ENCODE measurements around the gene PRR14. TPM values are rescaled to one million over a fixed set of nuclear protein-coding genes. Genes with fewer than 3 reads are reported as not detected.

Gene PRR14
- total and polyA plus RNA-seq, 8 donors = 9.0 to 123 (median 79.6) TPM

DNA sequence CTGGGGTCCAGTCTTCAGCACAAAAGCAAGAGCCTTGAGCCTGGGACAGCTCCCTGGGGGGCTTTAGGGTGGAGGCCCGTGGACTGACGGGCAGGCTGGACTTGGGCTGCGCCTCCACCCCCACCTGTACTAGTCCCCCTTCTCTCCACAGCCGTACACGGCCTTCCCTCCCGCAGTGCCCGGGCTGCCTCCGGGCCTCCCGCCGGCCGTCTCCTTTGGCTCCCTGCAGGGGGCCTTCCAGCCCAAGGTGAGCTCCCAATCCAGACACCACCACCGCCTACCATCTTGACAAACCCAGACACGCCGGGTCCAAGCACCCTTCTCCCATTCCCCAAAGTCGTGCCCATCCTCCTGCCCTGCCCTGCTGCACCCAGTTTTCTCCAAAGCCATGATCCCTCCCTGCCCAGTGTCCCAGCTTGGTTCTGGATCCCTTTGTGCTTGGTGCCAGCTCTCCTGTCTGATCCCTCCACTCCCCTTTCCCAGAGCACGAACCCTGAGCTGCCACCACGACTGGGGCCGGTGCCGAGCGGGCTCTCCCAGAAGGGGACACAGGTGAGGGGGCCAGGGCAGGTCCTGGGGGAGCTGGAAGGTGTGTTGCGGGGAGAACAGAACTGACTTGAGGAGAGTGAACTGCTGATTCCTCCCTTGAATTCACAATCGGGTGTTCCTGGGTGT, 14.5 kb downstream of the PRR14 start:
- Histone ChIP-seq H3K9me3 (no peaks in the 10 kb centered on the region), H3K4me1 (peaks cover 28 to 57% (median 48%) of the 10 kb centered on the region in 4 donors), H3K4me3 (no peak overlapping the region), H3K27me3 (no peaks in the 10 kb centered on the region), H3K36me3 (peaks cover 80 to 99% (median 97%) of the 10 kb centered on the region in 4 donors), H3K27ac (no peak overlapping the region)
- WGBS, 5 donors = 80 to 87% (median 83%) methylated on average over 18 to 22 of the region's 22 CpGs
- intact Hi-C loops (cut with DNase I; ENCODE audit: low total_unique reads) = no loop called here
- TF ChIP-seq EP300 (IDR thresholded peaks at IDR 0.05) = no peak
- DNase-seq = no peak

DNA sequence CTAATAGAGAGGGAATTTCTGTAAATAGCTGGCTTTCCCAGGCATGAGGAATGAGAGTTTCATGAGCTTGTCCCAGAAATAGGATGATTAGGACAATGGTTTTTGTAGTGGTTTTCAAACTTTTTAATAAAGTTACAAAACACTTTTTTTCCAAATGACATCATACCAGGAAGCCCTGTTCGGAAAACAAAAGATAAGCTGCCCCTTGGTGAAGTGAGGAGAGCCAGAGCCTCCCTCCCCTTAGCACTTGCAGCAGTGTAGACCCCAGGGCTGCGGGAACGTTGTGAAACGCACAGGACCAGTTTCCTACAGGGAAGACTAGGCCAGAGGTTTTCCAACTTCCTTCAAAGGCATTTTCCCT, 15.1 kb downstream of the PRR14 start:
- H3K9me3 ChIP-seq = no peaks in the 10 kb centered on the region
- H3K4me1 ChIP-seq = peaks cover 23 to 52% (median 43%) of the 10 kb centered on the region in 4 donors
- 52 to 76% (median 66%) methylated on average over 4 of the region's 4 CpGs for WGBS, 5 donors
- no peaks in the 10 kb centered on the region for H3K27me3 ChIP-seq
- H3K4me3 ChIP-seq = no peak overlapping the region
- H3K27ac ChIP-seq = no peak overlapping the region
- no peak for DNase-seq
- intact Hi-C loops (cut with DNase I; ENCODE audit: low total_unique reads) = no loop called here
- peaks cover 80 to 100% (median 100%) of the 10 kb centered on the region in 4 donors for H3K36me3 ChIP-seq
- TF ChIP-seq POLR2AphosphoS5 (IDR thresholded peaks at IDR 0.05) (no peak), EP300 (IDR thresholded peaks at IDR 0.05) (no peak), POLR2A (IDR thresholded peaks at IDR 0.05) (no peak)
- TF ChIP-seq, protein P1, sequence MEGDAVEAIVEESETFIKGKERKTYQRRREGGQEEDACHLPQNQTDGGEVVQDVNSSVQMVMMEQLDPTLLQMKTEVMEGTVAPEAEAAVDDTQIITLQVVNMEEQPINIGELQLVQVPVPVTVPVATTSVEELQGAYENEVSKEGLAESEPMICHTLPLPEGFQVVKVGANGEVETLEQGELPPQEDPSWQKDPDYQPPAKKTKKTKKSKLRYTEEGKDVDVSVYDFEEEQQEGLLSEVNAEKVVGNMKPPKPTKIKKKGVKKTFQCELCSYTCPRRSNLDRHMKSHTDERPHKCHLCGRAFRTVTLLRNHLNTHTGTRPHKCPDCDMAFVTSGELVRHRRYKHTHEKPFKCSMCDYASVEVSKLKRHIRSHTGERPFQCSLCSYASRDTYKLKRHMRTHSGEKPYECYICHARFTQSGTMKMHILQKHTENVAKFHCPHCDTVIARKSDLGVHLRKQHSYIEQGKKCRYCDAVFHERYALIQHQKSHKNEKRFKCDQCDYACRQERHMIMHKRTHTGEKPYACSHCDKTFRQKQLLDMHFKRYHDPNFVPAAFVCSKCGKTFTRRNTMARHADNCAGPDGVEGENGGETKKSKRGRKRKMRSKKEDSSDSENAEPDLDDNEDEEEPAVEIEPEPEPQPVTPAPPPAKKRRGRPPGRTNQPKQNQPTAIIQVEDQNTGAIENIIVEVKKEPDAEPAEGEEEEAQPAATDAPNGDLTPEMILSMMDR (IDR thresholded peaks at IDR 0.05) = no peak

DNA sequence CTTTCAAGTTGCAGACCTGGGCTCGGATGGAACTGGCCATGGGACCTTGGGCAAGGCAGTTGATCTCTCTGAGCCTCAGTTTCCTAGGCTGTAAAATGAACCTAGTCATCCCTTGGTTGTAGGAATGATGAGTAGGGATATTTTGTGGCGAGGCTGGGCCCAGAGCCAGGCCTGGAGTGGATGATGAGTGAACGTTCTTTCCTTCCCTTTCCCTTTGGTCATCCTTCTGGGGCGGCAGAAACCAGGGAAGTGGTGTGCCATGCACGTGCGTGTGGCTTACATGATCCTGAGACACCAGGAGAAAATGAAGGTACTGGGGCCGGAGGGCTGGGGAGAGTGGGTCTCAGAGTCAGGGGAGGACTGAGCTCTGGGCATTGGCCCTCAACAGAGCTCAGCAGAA, 15.9 kb downstream of the PRR14 start:
- no peak for TF ChIP-seq EP300 (IDR thresholded peaks at IDR 0.05)
- no peak for TF ChIP-seq POLR2A (IDR thresholded peaks at IDR 0.05)
- TF ChIP-seq, protein P1 (IDR thresholded peaks at IDR 0.05) = no peak
- no peak for TF ChIP-seq POLR2AphosphoS5 (IDR thresholded peaks at IDR 0.05)
- H3K4me1 ChIP-seq = peaks cover 14 to 43% (median 35%) of the 10 kb centered on the region in 4 donors
- DNase-seq = no peak
- peaks cover 80 to 100% (median 95%) of the 10 kb centered on the region in 4 donors for H3K36me3 ChIP-seq
- no peak overlapping the region for H3K4me3 ChIP-seq
- intact Hi-C loops (cut with DNase I; ENCODE audit: low total_unique reads) = no loop called here
- H3K9me3 ChIP-seq = no peaks in the 10 kb centered on the region
- no peak overlapping the region for H3K27ac ChIP-seq
- 80 to 90% (median 83%) methylated on average over 5 to 7 of the region's 7 CpGs for whole genome bisulfite sequencing, 5 donors
- no peaks in the 10 kb centered on the region for H3K27me3 ChIP-seq

DNA sequence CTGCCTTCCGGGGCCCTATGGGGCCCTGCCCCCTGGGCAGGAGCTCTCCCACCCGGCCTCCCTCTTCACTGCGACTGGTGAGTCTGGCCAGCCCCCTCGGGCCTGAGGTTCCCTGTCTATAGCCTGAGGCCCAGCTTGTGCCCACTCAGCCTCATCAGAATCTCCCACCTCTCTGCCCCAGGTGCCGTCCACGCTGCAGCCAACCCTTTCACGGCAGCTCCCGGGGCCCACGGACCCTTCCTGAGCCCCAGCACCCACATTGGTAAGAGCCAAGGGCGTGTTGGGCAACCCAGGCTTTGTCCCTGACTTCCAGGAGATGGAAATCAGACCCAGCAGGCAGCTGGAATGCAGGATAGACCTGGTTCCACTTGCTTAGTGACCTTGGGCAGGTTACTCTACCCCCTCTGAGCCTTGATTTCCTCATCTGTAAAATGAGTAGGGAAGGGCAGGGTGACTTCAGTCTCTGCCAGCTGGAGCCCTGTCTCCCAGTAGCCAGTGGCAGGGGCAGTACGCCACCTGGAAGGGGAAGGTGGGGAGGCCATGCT, 16.7 kb downstream of the PRR14 start:
- intact Hi-C loops (cut with DNase I; ENCODE audit: low total_unique reads) = no loop called here
- peaks cover 76 to 94% (median 88%) of the 10 kb centered on the region in 4 donors for H3K36me3 ChIP-seq
- DNase-seq = no peak

DNA sequence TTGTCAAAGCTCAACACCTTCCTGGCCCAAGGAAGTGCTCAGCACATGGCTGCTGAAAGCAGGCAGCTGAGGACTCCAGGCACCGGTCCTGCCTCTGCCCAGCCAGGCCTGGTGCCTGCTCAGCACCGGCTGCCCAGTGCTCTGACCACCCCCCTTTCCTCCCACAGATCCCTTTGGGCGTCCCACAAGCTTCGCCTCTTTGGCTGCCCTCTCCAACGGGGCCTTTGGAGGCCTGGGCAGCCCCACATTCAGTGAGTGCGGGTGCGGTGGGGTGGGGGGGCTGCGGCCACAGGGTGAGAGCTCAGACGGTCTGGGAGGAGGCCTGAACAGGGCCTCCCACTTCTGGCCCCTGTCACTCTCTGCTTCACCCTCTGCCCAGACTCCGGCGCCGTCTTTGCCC, 17.6 kb downstream of the PRR14 start:
- TF ChIP-seq, protein P1 (IDR thresholded peaks at IDR 0.05) = no peak
- TF ChIP-seq EP300 (IDR thresholded peaks at IDR 0.05) = no peak
- DNase-seq = no peak
- Histone ChIP-seq H3K9me3 (no peaks in the 10 kb centered on the region), H3K4me1 (peaks cover 5 to 26% (median 19%) of the 10 kb centered on the region in 4 donors), H3K4me3 (no peak overlapping the region), H3K27me3 (no peaks in the 10 kb centered on the region), H3K27ac (no peak overlapping the region), H3K36me3 (peaks cover 66 to 85% (median 78%) of the 10 kb centered on the region in 4 donors)
- intact Hi-C loops (cut with DNase I; ENCODE audit: low total_unique reads) = no loop called here
- 82 to 96% (median 90%) methylated on average over 6 to 12 of the region's 12 CpGs for whole genome bisulfite sequencing, 5 donors

More for the DNA sequence above, 16.7 kb downstream of the PRR14 start:
- 88 to 97% (median 91%) methylated on average over 9 to 11 of the region's 11 CpGs for WGBS, 5 donors
- H3K27me3 ChIP-seq = no peaks in the 10 kb centered on the region
- no peak for TF ChIP-seq EP300 (IDR thresholded peaks at IDR 0.05)
- H3K4me1 ChIP-seq = peaks cover 7 to 35% (median 28%) of the 10 kb centered on the region in 4 donors
- no peak overlapping the region for H3K27ac ChIP-seq
- H3K4me3 ChIP-seq = no peak overlapping the region
- H3K9me3 ChIP-seq = no peaks in the 10 kb centered on the region
